ENCODE measurements around the gene DDX39A.
A peak's percentile ranks its signal among the peaks of the same experiment; 100 is the strongest.
"Not testable (repeated sequence)": the region's sequence is repeated elsewhere in the genome, so short reads cannot be mapped to it uniquely, and the experiment has no call there.

The DDX39A gene

DNA sequence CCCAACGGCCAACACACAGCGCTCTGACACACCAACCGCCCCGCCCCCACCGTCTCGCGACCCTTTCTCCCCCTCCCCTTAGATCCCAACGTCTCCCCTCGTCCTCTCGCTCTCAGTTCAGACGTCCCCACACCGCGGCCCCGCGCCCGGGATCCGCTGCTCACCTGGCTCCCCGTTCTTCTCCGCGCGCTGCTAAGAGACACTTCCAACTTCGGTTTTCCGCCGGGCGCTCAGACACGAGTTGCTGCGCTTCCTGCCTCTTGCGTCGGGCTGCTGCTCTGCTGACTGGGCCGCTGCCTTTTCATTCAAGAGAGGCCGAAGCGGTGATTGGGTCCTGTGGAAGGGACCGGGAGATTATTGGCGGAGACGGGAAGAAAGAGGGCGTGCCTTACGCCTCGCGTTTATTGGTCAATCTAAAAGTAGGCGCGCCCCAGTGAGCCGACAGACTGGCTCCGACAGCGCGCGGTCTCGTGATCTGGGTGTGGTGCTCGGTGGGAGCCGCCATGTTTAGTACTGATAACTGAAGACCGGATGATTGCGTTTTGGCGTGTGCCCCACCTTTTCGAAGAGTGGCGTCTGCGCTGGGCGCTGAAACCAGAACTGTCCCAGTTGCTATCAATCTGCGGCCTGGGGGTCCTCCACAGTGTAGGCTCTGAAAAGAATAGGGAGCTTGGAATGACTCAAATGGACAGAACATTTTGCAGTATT, at the start of gene DDX39A:
Gene DDX39A (minus strand): TSS at position 236 of the 708 bp plus-strand sequence. CDS start 6,121 bp downstream, outside the sequence.
- DNase-seq, result peak; percentile 93

DNA sequence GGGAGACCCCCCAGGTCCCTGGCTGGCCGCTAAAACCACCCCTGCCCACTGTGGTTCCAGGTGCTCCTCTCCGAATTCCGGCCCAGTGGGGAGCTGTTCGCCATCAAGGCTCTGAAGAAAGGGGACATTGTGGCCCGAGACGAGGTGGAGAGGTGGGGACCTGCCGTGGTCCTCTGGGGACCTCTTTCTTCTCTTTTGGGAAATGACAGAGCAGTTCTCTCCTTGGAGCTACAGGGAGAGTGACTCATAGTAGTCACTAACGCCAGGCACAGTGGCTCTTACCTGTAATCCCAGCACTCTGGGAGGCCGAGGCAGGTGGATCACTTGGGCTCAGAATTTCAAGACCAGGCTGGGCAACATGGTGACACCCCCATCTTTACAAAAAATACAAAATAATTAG, 48.7 kb upstream of the DDX39A start:
- no peak for DNase-seq

DNA sequence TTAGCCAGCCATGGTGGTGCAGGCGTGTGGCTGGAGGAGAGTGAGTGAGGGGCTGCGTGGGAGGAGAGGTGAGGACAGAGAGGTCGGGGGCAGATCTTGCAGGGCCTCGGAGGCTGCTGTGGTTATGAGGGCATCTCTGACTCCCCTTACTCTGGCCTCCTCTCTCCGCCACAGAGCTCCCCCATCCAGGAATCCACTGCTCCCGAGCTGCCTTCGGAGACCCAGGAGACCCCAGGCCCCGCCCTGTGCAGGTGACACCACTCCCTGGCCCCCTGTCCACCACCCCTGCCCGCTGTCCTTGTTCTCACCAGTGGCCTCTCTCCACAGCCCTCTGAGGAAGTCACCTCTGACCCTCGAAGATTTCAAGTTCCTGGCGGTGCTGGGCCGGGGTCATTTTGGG, 48.2 kb upstream of the DDX39A start:
- no peak for DNase-seq

DNA sequence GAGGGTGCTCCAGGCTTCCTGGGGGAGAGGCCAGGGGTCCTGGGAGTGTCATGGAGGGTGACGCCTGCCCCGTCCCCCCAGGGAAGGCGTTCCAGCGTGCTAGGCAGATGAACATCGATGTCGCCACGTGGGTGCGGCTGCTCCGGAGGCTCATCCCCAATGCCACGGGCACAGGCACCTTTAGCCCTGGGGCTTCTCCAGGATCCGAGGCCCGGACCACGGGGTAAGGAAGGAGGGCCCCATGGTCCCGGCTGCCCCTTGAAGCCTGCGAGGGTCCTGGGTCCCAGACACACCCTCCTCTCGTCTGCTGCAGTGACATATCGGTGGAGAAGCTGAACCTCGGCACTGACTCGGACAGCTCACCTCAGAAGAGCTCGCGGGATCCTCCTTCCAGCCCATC, 44.6 kb upstream of the DDX39A start:
- DNase-seq, result no peak

DNA sequence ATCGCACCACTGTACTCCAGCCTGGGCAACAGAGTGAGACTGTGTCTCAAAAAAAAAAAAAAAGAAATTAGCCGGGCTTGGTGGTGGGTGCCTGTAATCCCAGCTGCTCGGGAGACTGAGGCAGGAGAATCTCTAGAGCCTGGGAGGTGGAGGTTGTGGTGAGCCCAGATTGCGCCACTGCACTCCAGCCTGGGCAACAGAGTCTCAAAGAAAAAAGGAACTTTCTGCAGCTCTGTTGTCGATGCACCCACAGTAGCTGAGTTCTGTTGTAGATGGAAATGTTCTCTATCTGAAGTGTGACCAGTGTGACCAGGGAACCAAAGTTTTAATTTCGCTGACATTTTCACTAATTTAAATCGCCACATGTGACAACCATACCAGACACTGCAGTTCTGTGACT, 43.3 kb upstream of the DDX39A start:
- not testable (repeated sequence) for DNase-seq

DNA sequence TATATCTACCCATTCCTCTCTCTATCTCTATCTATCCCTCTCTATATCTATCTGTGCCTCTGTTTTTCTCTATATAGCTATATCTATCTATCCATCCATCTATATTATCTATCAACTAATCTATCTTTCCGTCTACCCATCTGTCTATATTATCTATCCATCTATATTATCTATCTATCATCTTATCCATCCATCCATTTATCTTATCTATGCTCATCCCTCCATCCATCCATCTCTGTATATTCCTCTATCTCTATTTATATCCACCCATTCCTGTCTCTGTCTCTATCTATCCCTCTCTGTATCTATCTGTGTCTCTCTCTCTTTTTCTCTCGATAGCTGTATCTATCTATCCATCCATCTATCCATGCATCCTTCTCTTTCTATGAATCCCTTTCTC, 41.8 kb upstream of the DDX39A start:
- DNase-seq, result no peak

DNA sequence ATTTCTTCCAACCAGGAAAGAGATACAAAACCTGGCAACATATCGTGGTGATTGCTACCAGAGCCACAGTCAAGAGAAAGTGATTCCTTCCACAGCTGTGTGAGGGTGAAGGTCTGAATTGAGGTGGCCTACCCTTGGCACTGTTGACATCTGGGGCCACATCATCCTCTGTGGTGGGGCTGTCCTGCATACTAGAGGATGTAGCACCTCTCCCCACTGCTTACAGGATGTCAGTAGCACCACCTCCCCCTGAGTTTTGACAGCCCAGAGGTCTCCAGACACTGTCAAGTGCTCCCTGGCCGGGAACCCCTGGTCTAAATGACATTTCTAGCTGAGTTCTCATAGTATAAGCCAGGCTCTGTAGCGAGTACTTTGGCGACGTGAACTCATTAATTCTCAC, 40.6 kb upstream of the DDX39A start:
- no peak for DNase-seq

DNA sequence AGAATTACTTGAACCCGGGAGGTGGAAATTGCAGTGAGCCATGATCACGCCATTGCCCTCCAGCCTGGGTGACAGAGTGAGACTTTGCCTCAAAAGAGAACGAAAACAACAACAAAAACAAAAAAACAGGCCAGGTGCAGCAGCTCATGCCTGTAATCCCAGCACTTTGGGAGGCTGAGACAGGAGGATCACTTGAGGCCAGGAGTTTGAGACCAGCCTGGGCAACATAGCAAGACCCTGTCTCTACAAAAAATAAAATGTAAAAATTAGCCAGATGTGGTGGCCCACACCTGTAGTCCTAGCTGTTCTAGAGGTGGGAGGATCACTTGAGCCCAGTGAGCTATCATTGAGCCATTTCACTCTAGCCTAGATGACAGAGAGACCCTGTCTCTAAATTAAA, 33.2 kb upstream of the DDX39A start:
- DNase-seq, result not testable (repeated sequence)

DNA sequence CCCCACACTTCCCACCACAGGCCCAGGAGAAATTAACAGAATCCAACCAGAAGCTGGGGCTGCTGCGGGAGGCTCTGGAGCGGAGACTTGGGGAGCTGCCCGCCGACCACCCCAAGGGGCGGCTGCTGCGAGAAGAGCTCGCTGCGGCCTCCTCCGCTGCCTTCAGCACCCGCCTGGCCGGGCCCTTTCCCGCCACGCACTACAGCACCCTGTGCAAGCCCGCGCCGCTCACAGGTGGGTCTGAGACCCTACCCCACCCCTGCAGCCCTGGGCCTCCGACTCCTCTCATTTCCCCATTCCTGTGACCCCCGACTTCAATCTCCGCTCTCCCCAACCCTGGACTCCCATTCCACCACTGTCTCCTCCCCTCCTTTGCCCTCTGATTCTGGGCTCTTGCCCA, 31.7 kb upstream of the DDX39A start:
- no peak for DNase-seq

DNA sequence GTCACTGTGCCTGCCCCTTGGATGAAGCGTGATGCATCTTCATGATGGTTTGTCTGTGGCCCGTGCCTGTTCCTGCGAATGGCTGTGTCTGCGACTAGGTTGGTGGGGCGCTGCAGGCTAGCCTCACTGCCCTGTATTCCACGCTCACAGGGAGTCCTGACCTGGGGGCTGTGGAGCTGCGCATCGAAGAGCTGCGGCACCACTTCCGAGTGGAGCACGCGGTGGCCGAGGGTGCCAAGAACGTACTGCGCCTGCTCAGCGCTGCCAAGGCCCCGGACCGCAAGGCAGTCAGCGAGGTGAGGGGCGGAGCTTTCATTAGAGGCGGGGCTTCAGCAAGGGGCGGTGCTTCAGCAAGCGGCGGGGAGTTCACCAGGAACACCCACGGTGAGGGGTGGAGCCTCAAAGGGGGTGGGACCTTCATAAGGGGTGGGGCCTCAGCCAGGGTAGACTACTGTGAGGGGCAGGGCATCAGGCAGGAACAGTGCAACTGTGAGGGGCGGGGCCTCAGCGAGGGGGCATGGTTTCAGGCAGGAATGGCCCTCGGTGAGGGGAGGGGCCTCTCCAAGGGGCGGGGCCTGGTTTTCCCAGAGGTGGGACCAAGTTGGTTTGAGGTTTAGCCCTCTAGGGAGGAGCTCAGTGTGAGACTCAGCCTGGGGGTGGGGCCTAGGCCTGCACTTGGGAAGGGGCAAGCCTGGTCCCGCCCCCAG, 31.2 kb upstream of the DDX39A start:
- DNase-seq, result peak; percentile 39

DNA sequence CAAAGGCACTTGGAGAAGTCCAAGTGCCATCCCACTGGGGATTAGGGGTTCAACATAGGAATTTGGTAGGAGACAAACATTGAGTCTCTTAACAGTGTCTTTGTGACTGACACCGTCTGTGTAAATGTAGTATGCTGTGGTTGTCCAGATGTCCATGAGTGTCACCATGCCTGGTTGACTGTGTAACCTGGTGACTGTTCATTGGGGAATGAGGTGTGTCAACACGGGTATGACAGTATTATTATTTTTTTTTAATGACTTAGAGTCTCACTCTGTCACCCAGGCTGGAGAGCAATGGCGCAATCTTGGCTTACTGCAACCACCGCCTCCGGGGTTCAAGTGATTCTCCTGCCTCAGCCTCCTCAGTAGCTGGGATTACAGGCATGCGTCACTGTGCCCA, 30.2 kb upstream of the DDX39A start:
- DNase-seq, result no peak

DNA sequence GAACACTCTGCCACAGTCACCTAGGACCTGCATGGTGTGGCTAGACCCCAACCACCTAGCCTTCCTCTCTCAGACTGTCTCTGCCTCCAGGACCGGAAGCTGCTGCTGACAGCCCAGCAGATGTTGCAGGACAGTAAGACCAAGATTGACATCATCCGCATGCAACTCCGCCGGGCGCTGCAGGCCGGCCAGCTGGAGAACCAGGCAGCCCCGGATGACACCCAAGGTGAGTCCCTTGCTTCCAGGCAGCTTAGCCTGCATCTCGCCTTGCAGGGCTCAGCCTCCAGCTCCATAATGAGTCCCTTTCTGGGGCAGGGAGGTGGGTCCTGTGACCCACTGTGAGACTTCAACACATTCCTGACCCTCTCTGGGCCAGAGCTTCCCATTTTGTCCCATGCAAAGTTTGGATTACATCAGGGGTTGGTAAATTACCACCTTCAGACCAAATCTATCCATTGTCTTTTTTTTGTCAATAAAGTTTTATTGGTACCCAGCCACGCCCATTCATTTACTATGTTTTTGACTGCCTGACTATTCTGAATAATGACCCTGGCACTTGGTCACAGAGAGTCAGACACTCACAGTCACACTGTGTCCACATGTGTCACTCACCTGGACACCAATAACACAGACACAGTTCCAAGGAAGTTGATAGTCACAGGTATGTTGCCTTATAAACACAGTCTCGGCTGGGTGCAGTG, 27.3 kb upstream of the DDX39A start:
- no peak for DNase-seq

DNA sequence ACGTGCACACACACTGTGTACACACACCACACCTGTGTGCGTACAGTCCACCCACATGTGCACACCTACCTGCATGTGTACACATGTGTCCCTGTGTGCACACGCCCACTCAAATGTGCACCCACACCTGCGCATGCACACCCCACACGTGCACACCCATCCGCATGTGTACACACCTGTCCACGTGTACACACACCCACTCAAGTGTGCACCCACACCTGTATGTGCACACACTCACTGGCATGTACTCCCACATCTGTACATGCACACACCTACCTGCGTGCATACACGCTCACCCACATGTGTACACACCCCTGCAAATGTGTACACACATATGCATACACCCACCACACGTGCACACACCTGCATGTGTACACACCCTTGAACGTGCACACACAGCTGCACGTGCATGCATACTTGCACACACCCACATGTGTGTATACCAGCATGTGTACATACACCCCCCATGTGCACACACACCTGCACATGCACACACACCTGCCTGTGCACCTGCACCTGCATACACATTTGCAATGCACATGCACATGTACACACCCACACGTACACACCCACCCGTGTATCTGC, 24.6 kb upstream of the DDX39A start:
- DNase-seq, result no peak

DNA sequence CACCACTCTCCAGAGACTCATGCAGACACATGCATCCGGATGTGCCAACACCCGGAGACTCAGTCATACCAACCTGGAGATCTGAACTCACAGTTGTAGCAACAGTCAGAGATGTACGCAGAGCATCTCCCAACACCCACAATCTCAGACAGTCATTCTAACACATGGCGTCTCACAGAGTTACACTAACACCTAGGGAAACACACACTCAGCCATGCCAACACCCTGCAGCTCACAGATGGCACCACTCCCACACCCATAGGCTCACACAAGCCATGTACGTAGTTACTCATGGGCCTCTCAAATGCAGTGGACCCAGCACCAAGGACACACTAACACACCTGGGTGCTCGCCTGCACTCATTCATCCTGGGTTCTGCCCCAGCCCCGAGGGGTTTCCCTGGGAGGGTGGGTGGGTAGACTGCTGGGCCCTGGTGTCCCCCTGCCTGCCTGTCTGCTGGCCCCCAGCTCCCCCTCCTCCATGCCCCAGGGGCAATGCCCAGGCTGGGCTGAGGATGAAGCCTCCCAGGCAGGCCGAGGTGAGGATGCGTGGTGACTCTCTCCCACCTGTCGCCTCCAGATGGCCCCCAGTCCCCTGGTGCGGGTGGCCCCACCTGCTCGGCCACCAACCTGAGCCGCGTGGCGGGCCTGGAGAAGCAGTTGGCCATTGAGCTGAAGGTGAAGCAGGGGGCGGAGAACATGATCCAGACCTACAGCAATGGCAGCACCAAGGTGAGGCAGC, 23.9 kb upstream of the DDX39A start:
- DNase-seq, result no peak

DNA sequence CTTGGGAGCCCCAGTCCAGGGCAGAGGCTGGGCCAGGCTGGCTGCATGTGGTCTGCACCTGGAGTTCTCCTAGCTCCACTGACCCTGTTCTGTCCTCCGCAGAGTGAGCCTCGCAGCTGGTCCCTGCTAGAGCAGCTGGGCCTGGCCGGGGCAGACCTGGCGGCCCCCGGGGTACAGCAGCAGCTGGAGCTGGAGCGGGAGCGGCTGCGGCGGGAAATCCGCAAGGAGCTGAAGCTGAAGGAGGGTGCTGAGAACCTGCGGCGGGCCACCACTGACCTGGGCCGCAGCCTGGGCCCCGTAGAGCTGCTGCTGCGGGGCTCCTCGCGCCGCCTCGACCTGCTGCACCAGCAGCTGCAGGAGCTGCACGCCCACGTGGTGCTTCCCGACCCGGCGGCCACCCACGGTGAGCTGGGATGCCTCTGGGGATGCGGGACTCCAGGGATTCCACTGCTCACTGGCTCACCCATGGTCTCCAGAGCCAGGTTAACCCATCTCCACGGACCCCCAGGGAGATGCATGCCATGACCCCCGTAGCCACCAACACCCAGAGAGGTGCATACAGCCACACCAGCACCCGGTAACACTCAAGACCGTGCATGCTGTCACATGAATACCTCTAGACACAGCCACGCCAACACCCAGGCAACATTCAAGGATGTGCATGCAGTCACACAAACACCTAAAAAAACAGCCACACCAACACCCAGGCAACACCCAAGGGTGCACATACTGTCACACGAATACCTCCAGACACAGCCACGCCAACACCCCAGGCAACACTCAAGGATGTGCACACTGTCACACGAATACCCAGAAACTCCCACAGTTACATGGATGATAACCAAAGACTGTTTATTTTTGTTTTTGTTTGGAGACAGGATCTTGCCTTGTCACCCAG, 22.1 kb upstream of the DDX39A start:
- no peak for DNase-seq

DNA sequence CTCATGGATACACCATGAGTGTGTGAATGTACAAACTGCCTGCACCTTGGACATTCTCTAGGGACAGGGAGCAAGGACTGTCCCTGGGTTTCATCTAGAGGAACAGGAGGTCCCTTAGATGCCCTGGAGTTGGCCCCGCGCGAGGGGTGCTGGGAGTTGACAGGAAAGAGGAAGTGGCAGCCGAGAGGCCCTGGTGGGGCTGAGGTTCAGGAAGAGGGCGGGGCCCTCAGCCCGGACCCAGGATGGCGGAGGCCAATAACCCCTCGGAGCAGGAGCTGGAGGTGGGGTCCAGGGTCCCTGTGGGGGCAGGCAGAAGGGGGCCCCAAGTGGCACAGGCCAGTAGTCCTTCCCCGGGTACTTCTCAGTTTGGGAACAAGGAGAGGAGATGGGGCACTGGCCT, 20.9 kb upstream of the DDX39A start:
- DNase-seq, result no peak

DNA sequence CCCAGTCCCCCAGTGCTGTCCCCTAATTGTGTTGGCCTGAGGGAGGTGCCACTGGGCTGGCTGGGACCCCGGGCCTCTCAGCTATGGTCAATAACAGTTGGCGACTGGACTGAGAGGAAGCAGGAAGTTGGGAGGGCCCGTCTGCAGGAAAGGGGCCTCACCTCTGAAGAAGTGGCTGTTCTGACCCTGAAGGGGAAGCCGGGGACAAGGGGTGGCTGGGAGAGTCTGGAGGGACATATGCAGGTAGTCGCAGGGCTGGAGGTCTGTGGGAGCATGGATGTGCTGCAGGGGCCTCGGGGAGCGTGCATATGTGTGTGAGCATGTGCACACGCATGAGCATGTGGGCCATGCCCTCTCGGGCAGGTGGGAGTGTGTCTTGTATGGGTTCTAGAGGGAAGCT, 19.9 kb upstream of the DDX39A start:
- DNase-seq, result no peak

DNA sequence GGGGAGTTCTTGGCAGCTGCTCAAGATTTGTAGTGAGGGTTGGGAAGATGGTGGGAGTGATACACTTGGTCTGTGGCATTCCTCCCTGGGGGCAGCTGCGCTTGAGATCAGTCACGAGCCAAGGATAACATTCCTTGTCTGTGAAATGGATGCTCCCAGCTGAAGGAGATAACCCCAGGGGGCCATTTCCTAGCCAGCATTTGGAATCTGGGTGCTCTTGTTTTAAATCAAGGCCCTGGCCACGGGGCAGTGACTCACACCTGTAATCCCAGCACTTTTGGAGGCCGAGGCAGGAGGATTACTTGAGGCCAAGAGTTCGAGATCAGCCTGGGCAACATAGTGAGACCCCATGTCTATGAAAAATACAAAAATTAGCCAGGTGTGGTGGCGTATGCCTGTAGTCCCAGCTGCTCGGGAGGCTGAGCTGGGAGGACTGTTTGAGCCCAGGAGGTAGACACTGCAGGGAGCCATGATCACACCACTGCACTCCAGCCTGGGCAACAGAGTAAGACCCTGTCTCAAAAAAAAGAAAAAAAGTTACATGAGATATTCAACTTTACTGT, 18.5 kb upstream of the DDX39A start:
- no peak for DNase-seq

DNA sequence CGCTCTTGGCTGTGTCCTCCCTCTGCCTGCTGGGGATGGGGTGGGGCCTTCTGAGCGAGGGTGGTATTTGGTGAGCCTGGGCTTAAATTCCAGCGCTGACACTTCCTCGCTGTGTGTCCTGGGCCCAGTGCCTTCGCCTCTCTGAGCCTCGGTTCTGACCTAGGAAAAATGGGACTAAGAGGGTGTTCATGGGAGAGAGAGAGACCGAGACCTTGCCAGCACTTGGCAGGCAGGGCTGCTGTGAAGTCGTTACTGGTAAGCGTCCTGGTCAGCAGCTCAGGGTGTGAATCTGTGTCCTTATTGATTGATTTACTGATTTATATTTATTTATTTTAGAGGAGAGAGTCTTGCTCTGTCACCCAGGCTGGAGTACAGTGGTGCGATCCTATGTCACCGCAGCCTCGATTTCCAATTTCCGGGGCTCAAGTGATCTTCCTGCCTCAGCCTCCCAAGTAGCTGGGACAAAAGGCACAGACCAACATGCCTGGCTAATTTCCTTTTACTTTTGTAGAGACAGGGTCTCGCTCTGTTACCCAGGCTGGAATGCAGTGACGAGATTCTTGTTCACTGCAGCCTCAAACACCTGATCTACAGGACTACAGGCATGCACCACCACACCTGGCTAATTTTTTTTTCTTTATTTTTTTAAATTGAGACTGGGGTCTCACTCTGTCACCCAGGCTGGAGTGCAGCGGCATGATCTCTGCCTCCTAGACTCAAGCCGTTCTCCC, 16.3 kb upstream of the DDX39A start:
- no peak for DNase-seq

DNA sequence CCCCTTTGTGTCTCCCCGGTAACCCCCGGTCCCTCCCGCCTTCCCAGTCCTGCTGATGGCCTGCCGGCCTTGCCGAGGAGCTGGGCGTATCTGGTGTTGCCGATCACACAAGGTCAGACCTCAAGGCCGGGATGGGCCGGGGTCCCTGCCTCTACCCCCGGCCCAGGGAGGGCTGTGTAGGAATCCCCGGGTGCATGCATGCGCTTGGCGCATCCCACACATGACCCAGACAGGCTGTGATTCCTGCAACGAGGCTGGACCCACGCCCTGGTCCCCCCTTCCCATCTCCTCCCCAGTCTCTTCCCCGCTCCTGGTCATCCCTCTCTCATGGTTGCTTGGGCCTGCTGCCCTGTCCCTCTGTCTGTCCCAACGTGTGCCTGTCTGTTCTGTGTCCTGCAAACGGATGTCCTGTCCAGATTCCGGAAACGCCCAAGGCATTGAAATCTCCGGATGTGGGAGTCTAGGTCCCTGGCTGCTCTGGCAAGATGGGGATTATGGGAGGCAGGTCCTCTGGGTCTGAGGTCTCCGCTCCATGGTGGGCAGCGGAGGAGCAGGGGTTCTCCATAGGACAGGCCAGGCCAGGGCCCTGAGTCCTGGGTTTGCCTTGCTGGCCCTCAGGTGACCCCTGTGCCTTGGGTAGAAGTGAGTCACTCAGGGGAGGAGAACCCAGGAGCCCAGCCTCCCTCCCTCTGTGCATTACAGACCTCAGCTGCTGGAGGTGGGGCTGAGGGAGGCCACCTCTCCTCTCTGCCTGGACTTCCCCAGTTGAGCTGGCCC, 15.6 kb upstream of the DDX39A start:
- DNase-seq, result no peak
